Activated CD4-positive, CD25-positive, alpha-beta regulatory T cell treated with anti-CD3 and anti-CD28 coated beads, Interleukin-2, amount 50 U/mL, for 16 hours (primary cell): ENCODE measurements around the gene HLCS.

Experiments
- DNase-seq: peaks from one replicate; pipeline ENCODE4 v3.0.0-alpha.2; 2020; ENCODE audit warnings: low read depth, low spot score

The HLCS gene

DNA sequence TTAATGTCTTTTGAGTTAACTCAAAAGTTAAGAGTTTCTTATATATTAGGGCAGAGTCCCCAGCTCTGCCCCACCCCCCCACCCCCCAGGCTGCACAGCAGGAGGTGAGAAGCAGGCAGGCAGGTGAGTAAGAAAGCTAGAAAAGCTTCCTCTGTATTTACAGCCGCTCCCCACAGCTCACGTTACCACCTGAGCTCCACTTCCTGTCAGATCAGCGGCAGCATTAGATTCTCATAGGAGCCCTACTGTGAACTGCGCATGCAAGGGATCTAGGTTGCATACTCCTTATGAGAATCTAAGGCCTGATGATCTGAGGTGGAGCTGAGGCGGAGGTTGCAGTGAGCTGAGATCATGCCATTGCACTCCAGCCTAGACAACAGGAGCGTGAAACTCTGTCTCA, 185.6 kb downstream of the HLCS start:
- no peak for DNase-seq

DNA sequence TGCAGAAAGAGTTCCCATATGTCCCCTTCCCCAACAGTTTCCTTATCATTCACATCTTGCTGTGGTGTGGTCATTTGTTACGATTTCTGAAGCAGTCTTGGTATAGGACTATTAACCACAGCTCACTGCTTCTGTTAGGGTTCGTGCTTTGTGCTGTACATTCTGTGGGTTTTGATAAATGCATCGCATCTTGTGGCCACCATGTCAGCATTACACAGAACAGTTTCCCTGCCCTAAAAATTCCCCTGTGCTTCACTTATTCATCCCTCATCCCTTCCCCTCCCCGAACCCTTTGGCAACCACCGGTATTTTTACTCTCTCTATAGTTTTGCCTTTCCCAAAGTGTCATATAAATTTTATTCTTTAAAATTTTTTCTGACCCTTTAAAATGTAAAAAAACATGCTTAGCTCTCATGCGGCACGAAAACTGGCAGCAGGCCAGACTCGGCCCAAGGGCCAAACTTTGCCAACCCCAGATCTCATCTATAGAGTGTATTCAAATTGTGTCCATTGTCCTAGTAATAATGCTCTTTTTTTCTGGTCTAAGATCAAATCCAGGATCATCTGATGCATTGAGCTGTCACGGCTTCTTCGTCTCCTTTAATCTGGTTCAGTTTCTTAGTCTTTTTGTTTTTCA, 189.4 kb downstream of the HLCS start:
- DNase-seq: no peak

DNA sequence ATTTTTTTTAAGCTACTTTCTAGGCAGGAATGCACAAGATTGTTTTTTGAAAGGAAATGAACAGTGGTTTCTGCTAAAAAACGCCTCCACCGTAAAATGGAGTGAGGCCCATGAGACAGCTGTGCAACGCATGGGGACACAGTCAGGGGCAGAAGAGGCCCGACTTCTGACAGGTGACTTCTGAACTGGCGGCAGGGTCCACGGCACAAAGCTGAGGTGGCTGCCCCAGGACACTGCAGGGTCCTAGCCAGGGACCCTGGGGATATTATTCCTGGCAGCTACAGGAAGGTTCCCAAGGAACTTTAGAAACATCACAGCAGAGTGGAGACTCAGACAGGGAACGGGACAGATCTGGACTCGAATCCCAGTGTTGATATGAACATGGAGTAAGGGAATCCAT, 192.5 kb downstream of the HLCS start:
- no peak for DNase-seq

DNA sequence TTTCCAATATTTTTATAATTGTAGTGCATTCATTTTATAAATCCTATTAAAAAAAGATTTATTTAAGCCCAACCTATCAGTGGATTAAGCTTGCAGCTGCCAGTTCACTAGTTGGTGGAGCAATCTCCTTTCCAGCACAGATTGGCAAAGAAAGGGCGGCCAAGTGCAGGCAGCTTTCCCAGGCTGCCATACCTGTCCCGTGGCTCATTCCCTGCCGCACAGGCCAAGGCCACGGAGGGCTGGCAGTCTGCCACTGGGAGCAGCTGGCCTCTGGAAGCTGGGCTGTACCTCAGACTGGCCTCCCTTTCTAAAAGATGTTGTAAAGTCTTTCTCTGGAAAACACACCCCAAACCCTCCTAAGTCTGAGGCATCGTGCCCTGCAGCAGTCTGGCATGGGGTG, 193.4 kb downstream of the HLCS start:
- no peak for DNase-seq

DNA sequence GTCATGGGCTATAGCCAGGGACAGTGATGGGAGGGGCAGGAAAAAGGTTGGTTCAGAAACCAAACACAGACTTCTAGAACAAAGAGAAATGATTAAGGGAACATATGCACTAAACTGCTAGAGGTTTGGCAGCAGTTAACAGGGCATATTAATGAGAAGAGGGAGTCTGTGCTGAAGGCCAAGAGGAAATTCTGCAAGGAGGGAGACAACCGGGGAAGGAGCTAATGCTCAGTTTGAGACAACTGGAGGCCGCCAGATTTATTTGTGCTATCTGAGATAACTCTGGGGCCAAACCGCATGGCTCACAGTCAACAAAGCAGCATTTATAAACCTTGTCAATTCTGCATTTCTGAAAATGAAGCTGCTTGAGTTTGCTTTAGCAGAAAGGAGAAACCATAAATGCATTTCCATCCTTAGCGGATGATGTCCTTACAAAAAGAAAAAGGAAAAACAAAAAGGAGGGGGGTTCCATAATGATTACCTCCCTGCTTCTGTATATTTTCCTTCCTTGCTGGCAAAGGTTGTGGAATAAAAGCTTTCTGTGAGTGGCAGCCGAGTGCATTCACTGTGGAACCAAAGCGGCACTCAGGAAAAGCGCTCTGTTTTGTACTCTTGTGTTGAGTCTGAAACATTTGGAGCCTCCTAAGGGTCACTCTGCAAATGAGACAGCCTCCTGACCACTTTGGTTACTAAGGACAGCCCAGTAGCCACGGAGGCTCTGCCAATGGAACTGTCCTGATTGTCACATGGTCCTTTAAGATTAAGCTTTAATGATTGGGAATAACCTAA, 197.2 kb downstream of the HLCS start:
- DNase-seq: no peak

DNA sequence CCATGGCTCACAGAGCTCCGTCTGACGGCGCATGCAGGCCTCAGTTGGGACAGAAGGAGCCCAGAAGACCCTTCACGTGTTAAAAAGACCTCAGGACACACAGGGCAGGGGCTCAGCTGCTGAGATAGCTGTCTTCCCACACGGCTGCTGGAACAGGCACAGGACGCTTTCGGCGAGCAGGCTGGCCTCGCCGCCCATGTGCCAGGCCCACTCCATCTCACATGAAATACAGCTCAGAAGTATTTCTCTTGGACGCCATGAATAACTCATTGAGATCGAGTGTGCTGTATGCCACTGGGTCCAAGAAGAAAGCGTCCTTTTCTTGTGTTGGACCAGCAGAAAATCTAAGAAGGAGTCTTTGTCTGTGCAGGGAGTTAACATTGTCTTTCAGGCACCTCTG, 198.0 kb downstream of the HLCS start:
- DNase-seq: no peak

DNA sequence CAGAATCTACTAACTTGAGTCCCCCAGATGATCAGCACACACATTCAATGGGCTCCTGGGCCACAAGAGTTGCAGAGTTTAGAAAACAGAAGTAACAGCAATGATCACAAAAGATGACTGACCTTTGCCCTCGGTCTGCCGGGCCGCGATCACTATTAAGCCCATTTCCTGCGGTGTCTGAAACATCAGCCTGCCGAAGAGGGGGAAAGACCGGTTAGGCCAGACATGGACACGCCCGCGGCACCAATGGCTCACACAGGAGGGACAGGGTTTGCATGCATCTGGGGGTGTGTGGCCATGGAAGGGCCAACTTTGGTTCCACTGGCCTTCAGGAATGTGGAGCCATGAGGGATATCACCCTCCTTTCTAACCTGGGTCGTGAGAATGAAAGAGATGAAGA, 199.4 kb downstream of the HLCS start:
- no peak for DNase-seq

DNA sequence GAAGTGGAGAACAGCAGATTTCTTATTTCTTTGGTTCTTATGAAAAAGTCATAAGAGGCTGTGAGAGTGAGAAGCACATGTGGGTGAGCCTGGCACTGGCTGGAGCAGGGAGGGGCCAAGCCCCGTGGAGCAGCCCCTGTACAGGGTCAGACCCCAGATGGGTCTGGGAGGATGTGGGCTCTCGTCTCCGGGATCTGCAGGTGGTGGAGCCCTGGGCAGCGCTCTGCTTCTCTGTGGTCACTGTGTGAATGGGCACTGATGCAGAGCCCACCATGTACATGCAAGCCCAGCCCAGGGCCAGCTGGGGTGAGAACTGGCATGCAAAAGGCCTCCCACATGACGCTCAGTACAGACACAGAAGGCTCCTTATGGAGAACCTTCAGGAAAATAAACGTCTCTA, 200.0 kb downstream of the HLCS start:
- DNase-seq: no peak

DNA sequence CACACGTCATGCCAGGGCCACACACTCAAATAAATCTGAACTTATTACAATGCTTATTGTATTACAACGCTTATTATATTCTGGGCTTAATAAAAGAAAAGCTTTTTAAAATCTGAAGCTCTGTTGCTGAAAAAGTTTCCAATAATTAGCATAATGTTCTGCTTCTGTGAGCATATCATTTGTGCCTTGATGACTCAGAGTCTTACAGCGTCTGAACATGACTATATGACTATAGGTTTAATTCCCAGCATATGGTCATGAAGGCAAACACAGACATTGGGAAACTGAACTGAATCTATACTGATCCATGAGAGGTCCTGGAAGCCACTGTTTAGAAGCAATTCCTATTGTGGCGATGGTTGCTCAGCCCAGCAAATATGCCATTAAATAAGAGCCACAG, 201.2 kb downstream of the HLCS start:
- no peak for DNase-seq

DNA sequence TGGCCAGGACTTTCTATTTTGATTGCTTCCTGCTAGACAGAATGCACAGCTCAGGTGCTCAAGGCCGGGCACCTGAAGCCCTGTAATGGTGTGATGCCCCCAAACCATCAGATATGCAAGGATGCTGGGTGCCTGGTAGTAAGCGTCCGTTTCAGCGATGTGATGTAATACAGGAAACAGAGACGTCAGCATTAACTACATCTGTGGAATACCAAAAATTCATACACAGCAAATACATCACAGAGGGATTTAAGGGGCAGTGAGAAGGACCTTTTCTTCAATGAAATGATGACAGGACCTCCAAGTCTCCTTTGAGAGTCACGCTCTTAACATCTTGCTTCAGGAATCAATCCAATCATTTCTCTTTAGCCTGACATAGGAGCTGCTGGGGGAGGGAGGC, 203.2 kb downstream of the HLCS start:
- no peak for DNase-seq

DNA sequence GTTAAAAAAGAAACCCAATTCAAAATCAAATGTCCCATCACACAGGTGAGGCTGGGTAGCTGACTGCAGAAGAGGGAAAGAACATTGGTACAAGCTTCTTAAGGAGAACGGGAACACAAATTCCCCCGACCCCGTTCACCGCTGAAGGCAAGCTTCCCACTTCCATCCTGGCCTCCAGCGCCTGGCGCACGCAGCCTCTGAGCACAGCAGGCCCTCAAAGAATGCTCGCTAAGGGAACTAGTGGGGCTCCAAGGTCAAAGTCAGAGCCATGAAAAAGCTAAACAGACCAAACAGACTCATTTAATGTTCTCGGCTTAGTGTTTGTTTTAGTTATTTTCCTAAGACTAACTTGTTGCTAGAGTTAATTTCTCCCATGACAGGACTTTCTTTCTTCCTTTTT, 203.8 kb downstream of the HLCS start:
- DNase-seq: no peak

DNA sequence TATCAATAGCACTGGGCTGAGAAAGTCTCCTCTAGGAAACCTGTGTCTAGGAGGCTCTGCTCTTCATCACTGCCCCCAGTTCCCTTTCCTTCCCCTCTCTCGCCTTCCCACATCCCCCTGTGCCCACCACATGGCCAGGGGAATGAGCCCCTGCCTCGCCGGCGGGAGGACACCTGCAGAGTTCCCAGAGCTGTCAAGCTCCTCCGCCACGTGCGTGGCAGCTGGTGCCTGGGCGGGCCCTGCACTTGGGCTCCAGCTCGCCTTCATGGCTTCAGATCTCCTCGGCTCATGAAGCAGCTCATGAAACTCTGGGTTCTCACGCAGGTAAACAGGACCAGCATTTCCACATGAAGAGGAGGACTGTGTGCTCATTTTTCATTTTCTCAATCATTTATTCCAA, 204.8 kb downstream of the HLCS start:
- no peak for DNase-seq

DNA sequence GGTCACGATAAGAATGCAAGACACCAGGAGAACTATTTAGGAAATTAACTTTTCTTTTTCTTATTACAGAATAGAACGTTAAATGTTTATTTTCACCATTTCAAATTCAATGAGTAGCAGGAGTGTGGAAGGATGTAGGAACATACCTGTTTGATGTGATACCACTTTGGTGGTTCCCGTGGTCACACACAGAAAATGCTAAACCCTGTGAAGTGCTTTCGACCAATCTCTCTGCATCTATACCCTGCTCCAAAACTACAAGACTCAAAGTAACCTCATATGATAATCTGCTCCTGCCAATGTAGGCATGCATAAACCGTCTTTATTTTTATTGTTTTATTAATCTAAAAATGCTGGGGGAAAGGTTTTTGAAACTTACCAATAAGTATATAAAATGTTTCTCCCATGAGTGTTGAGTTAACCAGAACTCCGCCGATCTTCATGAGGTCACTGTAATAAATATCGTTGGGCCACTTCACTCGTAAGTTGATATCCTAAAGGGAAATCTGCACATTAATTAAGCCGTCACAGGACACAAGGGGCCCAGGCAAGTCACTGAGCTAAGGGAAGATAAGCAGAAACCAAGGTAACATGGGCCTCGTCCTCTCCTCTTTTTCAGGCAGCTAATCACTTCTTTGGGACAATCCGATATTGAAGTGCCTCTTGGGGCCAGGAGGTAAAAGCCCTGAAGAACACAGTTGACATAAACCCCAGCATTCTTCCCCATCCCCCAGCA, 207.0 kb downstream of the HLCS start:
- no peak for DNase-seq

DNA sequence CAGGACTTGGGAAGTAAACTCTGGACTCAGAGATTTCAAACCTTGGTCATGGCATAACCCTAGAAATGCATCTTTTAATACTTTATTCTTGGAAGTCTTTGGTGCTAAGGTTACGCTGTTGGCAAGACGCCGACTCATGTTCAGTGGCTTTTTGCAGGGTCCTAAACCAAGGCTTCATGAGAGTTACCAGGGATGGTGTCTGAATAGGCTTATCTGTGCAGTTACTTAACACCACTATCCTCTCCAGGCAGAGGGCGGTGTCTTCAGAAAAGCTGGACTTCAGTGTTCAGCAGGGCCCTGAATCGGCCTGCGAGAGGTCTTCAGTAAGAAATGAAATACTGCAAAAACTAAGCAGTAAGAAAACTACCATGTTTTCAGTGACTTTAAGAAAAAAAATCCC, 209.3 kb downstream of the HLCS start:
- no peak for DNase-seq

DNA sequence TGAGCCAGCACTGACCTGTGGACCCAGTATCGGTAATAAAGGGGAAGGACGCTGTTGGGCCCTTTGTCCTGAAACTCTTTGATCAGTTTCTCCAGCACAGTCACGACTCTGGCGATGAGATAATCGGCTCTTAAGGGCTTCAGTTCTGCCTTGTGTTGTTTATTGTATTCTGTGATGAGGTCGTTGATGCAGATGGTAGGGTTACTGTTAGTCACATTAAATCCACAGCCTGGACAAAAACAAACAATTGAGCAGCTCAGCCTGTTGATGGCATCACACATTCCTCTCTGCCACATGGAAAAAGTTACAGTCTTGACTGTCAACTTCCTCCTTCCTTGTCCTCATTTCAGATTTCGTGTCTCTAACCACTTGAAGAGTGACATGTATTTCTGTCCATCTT, 209.9 kb downstream of the HLCS start:
- no peak for DNase-seq

DNA sequence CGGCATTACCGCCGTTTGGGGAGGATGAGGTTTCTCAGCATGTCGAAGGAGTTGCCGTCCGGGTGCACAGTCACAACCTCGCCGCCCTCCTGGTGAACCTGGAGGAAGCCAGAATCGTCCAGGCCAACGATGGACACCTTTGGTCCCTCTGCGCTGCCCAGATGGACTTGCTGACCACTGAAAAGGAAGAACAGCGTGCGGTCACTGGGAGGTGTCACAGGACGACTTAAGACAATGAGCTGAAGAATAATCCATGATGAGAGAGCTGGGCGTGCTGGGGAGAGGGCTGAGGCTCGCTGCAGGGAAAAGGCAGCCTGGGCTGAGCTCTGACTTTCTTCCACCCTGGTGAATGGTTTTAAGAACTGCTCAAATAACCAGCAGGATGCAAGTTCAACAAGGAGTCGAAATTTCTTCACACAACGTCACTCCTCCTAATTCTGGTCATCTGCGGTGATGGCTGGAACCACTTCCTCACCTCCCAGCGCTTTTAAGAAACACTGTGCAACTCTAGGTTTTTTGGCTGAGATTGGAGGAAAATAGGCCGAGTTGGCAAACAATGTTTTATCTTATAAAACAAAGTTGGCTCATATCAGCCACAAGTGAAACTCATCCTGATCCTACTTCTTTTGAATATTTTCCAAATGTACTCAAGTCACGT, 212.1 kb downstream of the HLCS start:
- DNase-seq: no peak

DNA sequence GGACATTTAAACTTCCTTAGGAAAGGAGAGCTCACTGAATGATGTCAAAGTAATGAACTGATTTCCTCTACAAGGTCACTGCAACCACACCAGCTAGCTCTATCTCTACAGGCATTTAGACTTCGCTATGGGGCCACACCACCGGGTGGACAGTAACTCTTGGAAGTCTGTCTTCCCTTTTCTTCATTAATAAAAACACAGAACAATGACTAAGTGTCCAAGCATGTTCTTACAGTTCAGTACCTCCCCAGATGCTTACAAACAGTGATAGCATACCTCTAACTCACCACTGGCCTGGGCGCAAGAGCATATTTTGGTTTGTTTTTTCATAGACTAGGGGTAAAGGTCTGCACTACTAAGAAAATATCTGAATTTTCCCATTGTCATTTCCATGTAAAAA, 212.9 kb downstream of the HLCS start:
- DNase-seq: no peak

DNA sequence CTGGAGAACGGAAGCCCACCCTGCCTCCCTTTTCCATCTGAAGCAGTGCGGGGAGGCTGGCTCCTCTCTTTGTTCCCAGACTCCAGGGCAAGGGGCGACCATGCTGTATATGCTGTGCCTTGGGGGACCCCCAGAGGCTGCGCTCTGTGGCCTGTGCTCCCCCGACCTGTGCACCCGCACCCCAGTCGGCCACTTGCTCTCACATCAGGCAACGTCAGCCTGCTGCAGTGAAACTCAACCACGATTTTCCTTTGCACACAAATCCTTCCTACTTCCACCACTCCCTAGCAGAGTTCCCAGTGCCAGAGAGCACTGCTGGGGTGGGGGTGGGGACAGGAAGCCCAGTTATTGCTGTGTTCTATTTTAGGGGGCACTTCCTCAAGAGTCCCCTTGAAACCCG, 215.1 kb downstream of the HLCS start:
- no peak for DNase-seq

DNA sequence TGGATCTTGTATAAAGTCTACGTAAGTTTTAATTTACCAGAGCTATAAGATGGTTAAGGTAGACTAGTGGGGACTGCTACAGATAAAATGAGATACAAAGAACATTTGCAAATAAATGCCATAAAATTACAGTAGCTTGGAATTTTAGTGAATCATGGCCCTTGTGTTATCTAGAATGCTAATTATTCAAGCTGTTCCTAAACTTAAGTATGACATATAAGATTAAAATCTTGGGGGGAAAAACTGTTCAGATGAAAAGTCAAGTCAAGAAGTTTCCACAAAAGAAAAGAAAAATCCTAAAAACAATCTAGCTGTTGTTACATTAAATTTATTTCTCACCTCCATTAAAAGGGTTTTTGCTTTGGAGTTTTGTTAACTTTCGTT, 215.9 kb downstream of the HLCS start:
- DNase-seq: no peak

DNA sequence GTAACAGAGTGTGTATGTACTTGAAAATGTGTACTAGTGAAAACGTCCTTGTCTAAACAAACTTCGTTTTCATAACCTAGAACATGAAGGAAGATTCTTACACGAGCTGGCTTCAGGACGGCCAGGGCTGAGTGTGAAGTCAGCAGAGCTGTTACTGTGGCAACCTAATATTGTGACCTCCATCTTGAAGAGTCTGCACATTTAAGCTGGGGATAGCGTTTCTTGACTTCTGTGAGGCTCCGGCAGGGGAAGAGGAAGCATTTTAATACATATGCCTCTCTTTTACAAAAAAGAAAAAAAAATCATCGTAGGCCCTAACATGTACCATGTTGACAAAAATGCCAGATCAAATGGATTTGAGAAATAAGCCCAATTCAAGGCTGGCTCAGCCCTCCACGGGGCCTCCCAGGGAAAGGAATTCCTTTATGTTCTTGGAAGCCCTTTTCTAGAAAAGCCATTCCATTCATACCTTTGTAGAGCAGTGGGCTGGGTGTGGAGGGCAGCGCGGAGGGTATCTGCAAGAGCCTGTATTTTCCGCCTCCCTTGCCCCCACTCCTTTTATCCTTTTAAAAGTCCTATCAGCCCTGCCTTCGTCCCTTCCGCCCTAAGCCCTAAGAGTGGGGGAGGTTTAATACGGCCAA, 216.4 kb downstream of the HLCS start:
- DNase-seq: no peak

DNA sequence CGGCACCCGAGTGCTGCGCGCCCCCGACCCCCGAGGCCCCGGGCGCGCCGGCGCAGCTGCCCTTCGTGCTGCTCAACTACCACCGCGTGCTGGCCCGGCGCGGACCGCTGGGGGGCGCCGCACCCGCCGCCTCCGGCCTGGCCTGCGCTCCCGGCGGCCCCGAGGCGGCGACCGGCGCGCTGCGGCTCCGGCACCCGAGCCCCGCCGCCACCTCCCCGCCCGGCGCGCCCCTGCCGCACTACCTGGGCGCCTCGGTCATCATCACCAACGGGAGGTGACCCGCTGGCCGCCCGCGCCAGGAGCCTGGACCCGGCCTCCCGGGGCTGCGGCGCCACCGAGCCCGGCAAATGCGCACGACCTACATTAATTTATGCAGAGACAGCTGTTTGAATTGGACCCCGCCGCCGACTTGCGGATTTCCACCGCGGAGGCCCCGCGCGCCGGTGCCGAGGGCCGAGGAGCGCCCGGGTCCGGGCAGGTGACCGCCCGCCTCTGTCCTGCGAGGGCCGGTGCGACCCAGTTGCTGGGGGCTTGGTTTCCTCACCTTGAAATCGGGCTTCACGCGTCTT, 218.6 kb downstream of the HLCS start:
- DNase-seq: no peak
